Measurements from ENCODE around the gene MAL.

Gene MAL

DNA sequence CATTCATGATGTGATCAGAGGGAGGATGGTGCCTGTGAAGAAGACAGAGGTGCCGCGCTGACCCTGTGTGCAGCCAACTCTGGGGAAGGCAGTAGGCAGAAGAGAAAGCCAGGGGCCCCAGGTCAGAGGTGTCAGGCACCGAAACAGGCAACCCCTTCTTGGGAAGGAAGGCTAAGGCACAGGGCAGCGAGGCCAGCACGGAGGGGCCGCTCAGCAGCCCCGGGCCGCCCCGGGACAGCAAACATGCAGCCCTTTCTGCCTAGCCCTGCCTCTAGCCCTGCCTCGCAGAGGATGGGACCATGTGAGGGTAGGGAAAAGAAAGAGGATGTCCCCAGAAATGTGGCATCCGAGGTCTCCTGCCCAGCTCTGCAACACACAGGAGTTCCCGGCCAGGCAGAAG, 7.7 kb upstream of the MAL start:
- H3K27me3 ChIP-seq (ENCODE audit: control insufficient read depth, insufficient read depth, low read length), result peaks cover 13% of the 10 kb centered on the region

DNA sequence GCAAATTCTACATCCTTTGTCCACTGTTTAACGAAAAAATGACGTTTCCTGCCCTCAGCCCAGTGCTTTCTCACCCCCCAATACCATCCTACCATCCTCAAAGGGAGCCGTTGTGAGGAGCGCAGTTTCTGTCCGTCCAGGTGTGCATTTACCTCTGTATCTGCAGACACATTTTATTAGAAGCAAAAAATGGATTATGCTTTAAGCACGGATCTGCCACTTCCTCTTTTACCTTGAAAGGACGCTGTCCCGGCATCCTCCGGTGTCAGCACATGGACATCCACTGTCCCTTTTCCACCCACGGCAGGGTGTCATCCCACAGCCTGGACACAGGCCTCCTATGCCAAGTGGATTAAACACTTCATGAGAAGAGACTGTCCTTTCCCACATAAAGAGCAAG, 7.2 kb upstream of the MAL start:
- peaks cover 17% of the 10 kb centered on the region for H3K27me3 ChIP-seq (ENCODE audit: control insufficient read depth, insufficient read depth, low read length)
- no peak overlapping the region for H3K27ac ChIP-seq (ENCODE audit: low read depth, low read length)
- H3K9me3 ChIP-seq (ENCODE audit: control insufficient read depth, insufficient read depth, low read length), result no peaks in the 10 kb centered on the region
- no peak overlapping the region for H3K4me3 ChIP-seq (ENCODE audit: low read depth, low read length)
- no peak overlapping the region for H3K9ac ChIP-seq (ENCODE audit: low read depth, low read length)
- H3K4me1 ChIP-seq (ENCODE audit: control insufficient read depth, insufficient read depth, low read length), result peaks cover 15% of the 10 kb centered on the region; the same call in 1 of the 2 replicates
- H3K36me3 ChIP-seq (ENCODE audit: control insufficient read depth, insufficient read depth, low read length), result no peaks in the 10 kb centered on the region

More for the DNA sequence above, 7.7 kb upstream of the MAL start:
- Histone ChIP-seq H3K4me3 (ENCODE audit: low read depth, low read length) (no peak overlapping the region), H3K9me3 (ENCODE audit: control insufficient read depth, insufficient read depth, low read length) (no peaks in the 10 kb centered on the region), H3K36me3 (ENCODE audit: control insufficient read depth, insufficient read depth, low read length) (no peaks in the 10 kb centered on the region), H3K27ac (ENCODE audit: low read depth, low read length) (no peak overlapping the region), H3K4me1 (ENCODE audit: control insufficient read depth, insufficient read depth, low read length) (peaks cover 15% of the 10 kb centered on the region; the same call in 1 of the 2 replicates), H3K9ac (ENCODE audit: low read depth, low read length) (no peak overlapping the region)

DNA sequence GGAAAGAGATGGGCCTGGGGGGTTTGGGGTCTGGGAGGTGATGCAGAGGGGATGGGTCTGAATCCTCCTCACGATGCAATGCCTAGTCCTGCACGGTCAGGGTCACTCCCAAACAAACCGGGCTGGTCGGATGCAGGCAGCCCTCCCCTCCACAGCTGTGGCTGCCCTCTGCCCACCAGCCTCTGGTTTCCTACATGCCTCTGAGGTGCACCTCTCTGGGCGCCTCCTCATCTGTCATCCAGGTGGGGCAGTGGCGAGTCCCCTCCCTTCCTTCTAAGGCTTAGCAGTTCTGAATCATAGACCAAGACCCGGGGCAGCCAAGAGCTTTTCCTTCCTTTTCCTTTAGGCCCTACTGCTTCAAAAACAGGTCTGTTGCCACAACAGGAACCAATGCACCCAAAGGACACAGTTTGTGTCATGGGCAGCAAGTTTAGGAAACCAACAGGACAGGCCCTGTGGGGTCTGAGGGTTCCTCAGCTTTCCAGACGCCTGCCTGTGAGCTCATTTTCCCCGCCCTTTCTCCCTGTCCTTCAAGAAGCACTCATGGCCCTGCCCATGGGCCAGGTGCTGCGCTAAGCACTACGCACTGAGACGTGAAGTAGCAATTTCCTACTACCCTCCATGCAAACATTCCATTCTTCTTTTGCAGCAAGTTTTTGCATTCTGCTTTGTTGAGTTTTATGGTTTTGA, 6.5 kb upstream of the MAL start:
- Histone ChIP-seq H3K9ac (ENCODE audit: low read depth, low read length) (no peak overlapping the region), H3K4me3 (ENCODE audit: low read depth, low read length) (no peak overlapping the region), H3K9me3 (ENCODE audit: control insufficient read depth, insufficient read depth, low read length) (no peaks in the 10 kb centered on the region), H3K27ac (ENCODE audit: low read depth, low read length) (no peak overlapping the region), H3K36me3 (ENCODE audit: control insufficient read depth, insufficient read depth, low read length) (no peaks in the 10 kb centered on the region), H3K27me3 (ENCODE audit: control insufficient read depth, insufficient read depth, low read length) (peaks cover 24% of the 10 kb centered on the region), H3K4me1 (ENCODE audit: control insufficient read depth, insufficient read depth, low read length) (peaks cover 15% of the 10 kb centered on the region; the same call in 1 of the 2 replicates)

DNA sequence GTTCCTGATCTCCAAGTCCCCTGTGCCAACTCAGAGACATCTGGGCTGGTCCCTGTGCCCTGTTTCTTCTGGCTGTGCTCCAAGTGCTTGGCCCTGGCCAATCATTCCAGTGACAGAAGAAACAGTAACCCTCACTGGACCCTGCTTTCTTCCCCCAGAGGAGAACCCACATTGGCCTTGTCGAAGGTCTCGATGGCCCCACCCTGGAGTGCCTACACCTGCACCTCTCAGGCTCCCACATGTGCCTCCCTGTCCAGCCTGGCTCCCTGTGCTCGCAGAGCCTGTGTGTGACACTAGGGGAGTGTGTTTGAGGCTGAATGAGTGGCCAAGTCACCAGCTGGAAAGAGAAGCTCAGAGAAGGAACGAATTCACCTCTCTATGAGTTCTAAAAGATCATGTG, 5.9 kb upstream of the MAL start:
- Histone ChIP-seq H3K4me3 (ENCODE audit: low read depth, low read length) (no peak overlapping the region), H3K36me3 (ENCODE audit: control insufficient read depth, insufficient read depth, low read length) (no peaks in the 10 kb centered on the region), H3K4me1 (ENCODE audit: control insufficient read depth, insufficient read depth, low read length) (peaks cover 15% of the 10 kb centered on the region; the same call in 1 of the 2 replicates), H3K27ac (ENCODE audit: low read depth, low read length) (no peak overlapping the region), H3K27me3 (ENCODE audit: control insufficient read depth, insufficient read depth, low read length) (peaks cover 30% of the 10 kb centered on the region), H3K9me3 (ENCODE audit: control insufficient read depth, insufficient read depth, low read length) (no peaks in the 10 kb centered on the region), H3K9ac (ENCODE audit: low read depth, low read length) (no peak overlapping the region)

DNA sequence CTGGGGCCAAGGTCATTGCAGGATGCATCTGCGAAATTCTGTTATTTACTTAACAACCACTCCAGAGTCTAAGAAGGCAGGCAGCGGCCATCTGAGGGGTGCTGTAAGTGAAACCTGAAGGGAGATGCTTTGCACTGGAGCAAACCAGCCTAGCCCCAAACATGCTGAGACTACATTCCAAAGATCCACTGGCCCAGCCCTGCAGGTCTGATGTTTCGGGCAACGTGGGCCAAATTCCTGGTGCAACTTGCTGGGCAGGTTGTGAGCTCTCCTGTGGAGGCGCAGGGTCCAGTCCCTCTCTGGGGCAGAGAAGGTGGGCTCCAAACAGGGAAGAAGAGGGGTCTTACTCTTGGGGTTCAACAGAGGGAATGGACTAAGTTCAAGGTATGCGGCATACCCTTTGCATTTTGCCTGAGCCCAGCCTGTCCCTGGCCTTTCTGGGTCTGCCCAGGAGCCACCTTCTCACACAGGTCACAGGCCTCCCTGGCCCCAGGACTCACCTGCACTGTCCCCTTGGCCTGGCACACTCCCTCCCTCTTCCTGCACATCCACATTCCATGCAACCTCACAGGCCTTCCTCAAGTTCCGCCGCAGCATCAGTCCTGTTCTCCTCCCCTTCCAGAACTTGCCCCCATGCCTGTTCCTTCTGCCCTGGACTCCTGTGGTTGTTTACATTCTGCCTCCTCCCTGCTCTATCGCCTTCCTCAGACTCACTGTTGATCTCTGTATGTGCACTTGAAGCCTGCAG, 5.1 kb upstream of the MAL start:
- Histone ChIP-seq H3K4me1 (ENCODE audit: control insufficient read depth, insufficient read depth, low read length) (peaks cover 15% of the 10 kb centered on the region; the same call in 1 of the 2 replicates), H3K27me3 (ENCODE audit: control insufficient read depth, insufficient read depth, low read length) (peaks cover 39% of the 10 kb centered on the region), H3K36me3 (ENCODE audit: control insufficient read depth, insufficient read depth, low read length) (no peaks in the 10 kb centered on the region), H3K9ac (ENCODE audit: low read depth, low read length) (no peak overlapping the region), H3K27ac (ENCODE audit: low read depth, low read length) (no peak overlapping the region), H3K4me3 (ENCODE audit: low read depth, low read length) (no peak overlapping the region), H3K9me3 (ENCODE audit: control insufficient read depth, insufficient read depth, low read length) (no peaks in the 10 kb centered on the region)

DNA sequence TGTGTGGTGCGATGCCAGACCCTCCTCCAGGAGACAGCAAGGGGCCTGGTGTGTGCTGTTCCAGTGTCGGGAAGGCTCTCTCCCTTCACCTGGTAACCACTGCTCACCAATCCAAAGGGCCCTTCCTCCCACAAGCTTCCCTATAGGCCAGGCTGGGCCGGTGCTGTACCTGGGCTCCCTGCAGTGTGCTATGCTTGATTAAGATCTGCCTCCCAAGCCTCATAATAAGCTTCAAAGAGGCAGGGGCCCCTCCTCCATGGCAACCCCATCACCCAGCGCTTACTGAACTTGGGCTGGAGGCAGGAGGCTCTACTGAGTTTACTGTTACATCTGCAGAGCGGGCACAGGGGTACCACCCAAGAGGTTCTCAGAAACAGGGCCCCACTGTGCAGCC, 4.5 kb upstream of the MAL start:
- H3K27ac ChIP-seq (ENCODE audit: low read depth, low read length), result no peak overlapping the region
- H3K4me3 ChIP-seq (ENCODE audit: low read depth, low read length), result no peak overlapping the region
- no peak overlapping the region for H3K9ac ChIP-seq (ENCODE audit: low read depth, low read length)
- H3K4me1 ChIP-seq (ENCODE audit: control insufficient read depth, insufficient read depth, low read length), result peaks cover 15% of the 10 kb centered on the region; the same call in 1 of the 2 replicates
- peaks cover 45% of the 10 kb centered on the region for H3K27me3 ChIP-seq (ENCODE audit: control insufficient read depth, insufficient read depth, low read length)
- H3K36me3 ChIP-seq (ENCODE audit: control insufficient read depth, insufficient read depth, low read length), result no peaks in the 10 kb centered on the region
- no peaks in the 10 kb centered on the region for H3K9me3 ChIP-seq (ENCODE audit: control insufficient read depth, insufficient read depth, low read length)

DNA sequence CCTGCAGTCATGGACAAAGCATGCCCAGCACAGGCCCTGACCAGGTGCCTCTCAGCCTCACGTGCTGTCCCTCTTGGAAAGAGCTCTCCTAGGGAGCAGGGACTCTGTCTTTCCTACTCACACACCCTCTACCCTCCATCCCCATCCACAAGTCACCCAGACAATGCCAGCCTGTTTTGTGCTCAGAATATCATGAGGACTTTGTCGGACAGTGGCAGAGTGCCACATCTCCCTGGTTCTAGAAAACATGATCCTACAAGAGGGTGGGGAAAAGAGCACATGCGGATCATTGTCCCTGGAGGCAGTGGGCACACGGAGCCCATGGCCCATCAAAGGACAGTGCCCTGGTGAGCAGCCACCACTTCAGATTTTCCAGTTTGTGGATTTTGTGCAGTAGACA, 3.7 kb upstream of the MAL start:
- Histone ChIP-seq H3K9me3 (ENCODE audit: control insufficient read depth, insufficient read depth, low read length) (no peaks in the 10 kb centered on the region), H3K4me3 (ENCODE audit: low read depth, low read length) (no peak overlapping the region), H3K36me3 (ENCODE audit: control insufficient read depth, insufficient read depth, low read length) (no peaks in the 10 kb centered on the region), H3K27ac (ENCODE audit: low read depth, low read length) (no peak overlapping the region), H3K9ac (ENCODE audit: low read depth, low read length) (no peak overlapping the region), H3K27me3 (ENCODE audit: control insufficient read depth, insufficient read depth, low read length) (peaks cover 52% of the 10 kb centered on the region), H3K4me1 (ENCODE audit: control insufficient read depth, insufficient read depth, low read length) (peaks cover 19% of the 10 kb centered on the region; the same call in 1 of the 2 replicates)

DNA sequence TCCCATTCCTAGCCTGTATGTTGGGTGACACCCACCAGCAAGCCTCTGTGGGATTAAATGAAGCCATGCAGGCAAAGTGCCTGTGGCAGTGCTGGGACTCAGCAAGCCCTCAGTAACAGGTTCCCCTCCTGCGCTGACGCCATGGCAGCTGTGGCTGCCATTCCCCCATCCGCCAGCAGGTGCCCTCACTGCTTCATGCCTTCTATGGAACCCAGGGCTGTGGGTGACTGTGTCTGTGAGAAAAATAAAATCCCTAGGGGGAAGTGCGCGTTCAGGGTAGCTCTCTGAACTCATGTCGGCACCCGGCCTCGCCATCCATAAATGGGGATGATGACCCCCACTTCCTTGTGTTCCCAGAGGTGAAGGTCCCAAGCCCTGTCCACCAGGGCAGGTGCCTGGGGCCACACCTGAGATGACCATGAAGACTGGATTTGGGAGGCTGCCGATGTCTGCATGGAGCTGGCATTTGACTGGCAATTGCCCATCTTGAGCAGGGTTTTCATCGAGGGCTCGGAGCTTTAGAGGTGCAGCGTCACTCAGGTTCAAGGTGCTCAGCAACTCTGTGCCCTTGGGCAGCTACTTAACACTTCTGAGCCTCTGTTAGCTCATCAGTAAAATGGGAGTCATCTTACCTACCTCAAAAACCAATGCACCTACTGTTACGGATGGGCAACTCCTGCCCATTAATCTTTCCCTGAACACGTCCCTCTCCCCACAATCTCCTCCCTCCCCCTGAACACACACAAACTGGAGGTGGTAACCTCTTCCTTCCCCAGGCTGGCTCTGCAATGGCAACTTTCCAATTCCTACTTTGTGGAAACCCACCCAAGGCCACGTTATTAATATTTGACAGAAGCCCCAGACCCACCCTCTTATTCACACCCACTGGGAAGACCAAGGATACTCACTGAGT, 2.9 kb upstream of the MAL start:
- Histone ChIP-seq H3K27ac (ENCODE audit: low read depth, low read length) (no peak overlapping the region), H3K4me1 (ENCODE audit: control insufficient read depth, insufficient read depth, low read length) (peaks cover 23% of the 10 kb centered on the region; the same call in 1 of the 2 replicates), H3K4me3 (ENCODE audit: low read depth, low read length) (no peak overlapping the region)

DNA sequence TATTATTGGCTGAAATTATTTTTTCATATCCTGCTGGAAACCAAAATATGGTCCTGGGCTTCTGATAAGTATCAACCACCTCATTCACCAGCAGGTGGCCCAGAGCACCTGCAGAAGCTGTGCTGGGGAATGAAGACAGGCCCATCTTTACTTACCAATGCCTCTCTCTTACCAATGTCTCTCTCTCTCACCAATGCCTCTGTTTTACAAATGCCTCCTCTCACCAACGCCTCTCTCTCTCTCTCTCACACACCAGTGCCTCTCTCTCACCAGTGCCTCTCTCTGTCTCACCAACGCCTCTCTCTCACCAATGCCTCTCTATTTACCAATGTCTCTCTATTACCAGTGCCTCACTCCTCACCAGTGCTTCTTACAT, 2.3 kb upstream of the MAL start:
- H3K27me3 ChIP-seq (ENCODE audit: control insufficient read depth, insufficient read depth, low read length), result peaks cover 66% of the 10 kb centered on the region
- no peak overlapping the region for H3K27ac ChIP-seq (ENCODE audit: low read depth, low read length)
- no peak overlapping the region for H3K9ac ChIP-seq (ENCODE audit: low read depth, low read length)
- no peaks in the 10 kb centered on the region for H3K36me3 ChIP-seq (ENCODE audit: control insufficient read depth, insufficient read depth, low read length)
- H3K4me1 ChIP-seq (ENCODE audit: control insufficient read depth, insufficient read depth, low read length), result peaks cover 18% of the 10 kb centered on the region; the same call in 1 of the 2 replicates
- no peak overlapping the region for H3K4me3 ChIP-seq (ENCODE audit: low read depth, low read length)
- H3K9me3 ChIP-seq (ENCODE audit: control insufficient read depth, insufficient read depth, low read length), result no peaks in the 10 kb centered on the region

More for the DNA sequence above, 2.9 kb upstream of the MAL start:
- H3K36me3 ChIP-seq (ENCODE audit: control insufficient read depth, insufficient read depth, low read length), result no peaks in the 10 kb centered on the region
- H3K9ac ChIP-seq (ENCODE audit: low read depth, low read length), result no peak overlapping the region
- no peaks in the 10 kb centered on the region for H3K9me3 ChIP-seq (ENCODE audit: control insufficient read depth, insufficient read depth, low read length)
- peaks cover 60% of the 10 kb centered on the region for H3K27me3 ChIP-seq (ENCODE audit: control insufficient read depth, insufficient read depth, low read length)

DNA sequence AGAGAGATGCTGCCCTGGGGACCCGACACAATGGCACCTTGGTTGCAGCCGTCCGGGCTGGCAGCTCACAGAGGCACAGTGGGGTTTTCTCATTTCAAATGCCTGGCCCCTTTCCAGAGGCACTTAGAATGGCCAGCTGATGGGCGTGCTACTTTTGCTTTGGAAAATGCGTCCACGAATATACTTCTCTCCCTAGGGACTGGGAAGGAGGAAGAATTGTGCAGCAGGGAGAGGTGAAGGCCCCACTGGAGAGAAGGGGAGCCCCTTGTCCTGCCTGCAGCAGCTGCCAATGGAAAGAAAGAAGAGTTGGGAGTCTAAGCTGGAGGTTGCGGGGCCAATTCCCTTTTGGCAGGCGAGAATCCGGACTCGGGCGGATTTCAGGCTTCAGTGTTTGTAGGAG, 1.1 kb upstream of the MAL start:
- Histone ChIP-seq H3K9me3 (ENCODE audit: control insufficient read depth, insufficient read depth, low read length) (no peaks in the 10 kb centered on the region), H3K27ac (ENCODE audit: low read depth, low read length) (no peak overlapping the region), H3K9ac (ENCODE audit: low read depth, low read length) (no peak overlapping the region), H3K27me3 (ENCODE audit: control insufficient read depth, insufficient read depth, low read length) (peaks cover 78% of the 10 kb centered on the region), H3K4me1 (ENCODE audit: control insufficient read depth, insufficient read depth, low read length) (peaks cover 9% of the 10 kb centered on the region; the same call in 1 of the 2 replicates), H3K36me3 (ENCODE audit: control insufficient read depth, insufficient read depth, low read length) (no peaks in the 10 kb centered on the region), H3K4me3 (ENCODE audit: low read depth, low read length) (no peak overlapping the region)
